B cell (primary cell): ENCODE data around the gene ZEB1. TPM values are rescaled to one million over a fixed set of nuclear protein-coding genes. Genes with fewer than 3 reads are reported as not detected.

ENCODE experiments used
- ATAC-seq: fragments of 200-7000 bp; cut with Tn5 transposase; one replicate; pipeline ENCODE4 v1.10.0; 2021; ENCODE audit warnings: low read depth, mild to moderate bottlenecking, moderate number of reproducible peaks, moderate library complexity
- CTCF ChIA-PET: fragments of 350-600 bp; sonication (Branson Sonifier 250); formaldehyde crosslinking; loops from one replicate; lab custom pipeline; 2021; ENCODE audit warnings: antibody characterized with exemption, inconsistent platforms; lab: Charles Lee
- POLR2A ChIA-PET: fragments of 350-600 bp; sonication (Branson Sonifier 250); formaldehyde crosslinking; loops from one replicate; lab custom pipeline; 2021; ENCODE audit warnings: antibody characterized with exemption; lab: Charles Lee
- DNase-seq: peaks from one replicate; pipeline ENCODE4 v3.0.0; 2013
- H2AFZ ChIP-seq: 2 replicates; pipeline ENCODE4 v1.6.1; 2012; ENCODE audit warnings: mild to moderate bottlenecking, low read depth, low read length; ENCODE audit not compliant: insufficient read depth, poor library complexity, severe bottlenecking
- H3K27ac ChIP-seq, 2 donors: 1 replicate in 1 of 2; 2 replicates in 1 of 2; pipeline ENCODE4 v1.5.1; 2012 to 2013; ENCODE audit warnings: low read length in 2 of 2, mild to moderate bottlenecking in 2 of 2, moderate library complexity in 1 of 2
- H3K27me3 ChIP-seq, 4 experiments: fragments of 200-600 bp in 1 of 4; sonication (generic) in 1 of 4; replicated peaks in 1 of 4; 1 replicate in 2 of 4; 2 replicates in 2 of 4; pipeline versions ENCODE4 v1.6.1 to v1.7.0; 2013 to 2016; ENCODE audit warnings: low read length in 3 of 4, mild to moderate bottlenecking in 2 of 4, mixed read lengths in 1 of 4, moderate library complexity in 1 of 4; ENCODE audit not compliant: insufficient read depth in 4 of 4, control insufficient read depth in 3 of 4; ENCODE audit errors: control extremely low read depth in 1 of 4
- H3K36me3 ChIP-seq, 2 experiments: replicated peaks in 1 of 2; 1 replicate in 1 of 2; 2 replicates in 1 of 2; pipeline versions ENCODE4 v1.6.1 to v1.7.1; 2013; ENCODE audit warnings: low read length in 1 of 2; ENCODE audit not compliant: insufficient read depth in 2 of 2, control insufficient read depth in 1 of 2; ENCODE audit errors: control extremely low read depth in 1 of 2, extremely low read depth in 1 of 2
- H3K4me1 ChIP-seq, 2 donors: fragments of 200-600 bp in 1 of 2; sonication (generic) in 1 of 2; 1 replicate in 1 of 2; 2 replicates in 1 of 2; pipeline versions ENCODE4 v1.5.1 to v1.6.1; 2013 to 2017; ENCODE audit warnings: low read length in 2 of 2; ENCODE audit not compliant: control insufficient read depth in 2 of 2, insufficient read depth in 2 of 2
- H3K4me2 ChIP-seq: replicated peaks from 2 replicates; pipeline ENCODE3; 2012; ENCODE audit warnings: mild to moderate bottlenecking, low read depth, low read length; ENCODE audit not compliant: poor library complexity, severe bottlenecking
- H3K4me3 ChIP-seq, 5 experiments: fragments of 200-600 bp in 1 of 5; sonication (generic) in 1 of 5; 1 replicate in 3 of 5; 2 replicates in 2 of 5; pipeline versions ENCODE4 v1.5.1 to v1.7.0; 2011 to 2016; ENCODE audit warnings: low read length in 4 of 5, mild to moderate bottlenecking in 4 of 5, low read depth in 2 of 5, control low read depth in 1 of 5, moderate library complexity in 1 of 5; ENCODE audit not compliant: insufficient read depth in 1 of 5; ENCODE audit errors: control extremely low read depth in 1 of 5, extremely low read depth in 1 of 5
- H3K79me2 ChIP-seq: fragments of 200-600 bp; sonication (generic); one replicate; pipeline ENCODE4 v1.6.0; 2016; ENCODE audit warnings: low read length; ENCODE audit not compliant: control insufficient read depth, insufficient read depth
- H3K9ac ChIP-seq: fragments of 200-600 bp; sonication (generic); 2 replicates; pipeline ENCODE4 v1.6.1; 2017; ENCODE audit warnings: mild to moderate bottlenecking, low read length, moderate library complexity
- H3K9me3 ChIP-seq, 3 donors: one replicate each; pipeline versions ENCODE4 v1.6.1 to v1.7.1; 2013; ENCODE audit warnings: low read length in 2 of 3; ENCODE audit not compliant: control insufficient read depth in 2 of 3, insufficient read depth in 1 of 3; ENCODE audit errors: control extremely low read depth in 1 of 3
- H4K20me1 ChIP-seq: 2 replicates; pipeline ENCODE4 v1.6.0; 2012; ENCODE audit warnings: mild to moderate bottlenecking, low read length; ENCODE audit not compliant: insufficient read depth, control insufficient read depth, poor library complexity, severe bottlenecking
- H3K27ac Mint-ChIP-seq: one replicate; pipeline ENCODE4 v1.8.0; 2021; ENCODE audit warnings: mixed read lengths
- H3K27me3 Mint-ChIP-seq: one replicate; pipeline ENCODE4 v1.8.0; 2021; ENCODE audit warnings: mixed read lengths
- H3K4me1 Mint-ChIP-seq: one replicate; pipeline ENCODE4 v1.8.0; 2021; ENCODE audit warnings: mixed read lengths
- H3K4me3 Mint-ChIP-seq: one replicate; pipeline ENCODE4 v1.8.0; 2021; ENCODE audit warnings: mixed read lengths
- H3K9me3 Mint-ChIP-seq: one replicate; pipeline ENCODE4 v1.8.0; 2022; ENCODE audit warnings: mixed read lengths; ENCODE audit not compliant: insufficient read depth
- CTCF ChIP-seq: fragments of 200-600 bp; IDR thresholded peaks from one replicate; pipeline ENCODE4 v1.8.0; 2022; ENCODE audit warnings: antibody characterized with exemption, mild to moderate bottlenecking
- EZH2 ChIP-seq: IDR thresholded peaks from 2 replicates; pipeline ENCODE4 v1.6.1; 2012; ENCODE audit warnings: borderline replicate concordance, low read depth, mild to moderate bottlenecking, moderate library complexity, low read length; ENCODE audit not compliant: insufficient read depth, poor library complexity, severe bottlenecking
- WGBS: methylation state at CpG from one replicate; pipeline ENCODE4 v1.1.5; 2013; ENCODE audit warnings: missing lambda C conversion rate; ENCODE audit not compliant: insufficient coverage; 5-methylcytosine and 5-hydroxymethylcytosine counted together
- intact Hi-C: fragments of 100-400 bp; cut with micrococcal nuclease; formaldehyde crosslinking; loops from one replicate; pipeline ENCODE4 v1.10.0; 2022
- polyA plus RNA-seq: library from polyadenylated mRNA; depleted of rRNA; stranded (reverse); fragments of >200 nt; gene quantifications from 2 replicates; pipeline ENCODE4 v1.2.3, GENCODE V29; 2012
- total RNA-seq, 2 donors: library from RNA; stranded (reverse); fragments of 120-200 nt in 1 of 2; gene quantifications; 1 replicate in 1 of 2; 2 replicates in 1 of 2; pipeline versions ENCODE4 v1.2.3 to v1.2.4, GENCODE V29; 2013 to 2022

ZEB1 gene
- total and polyA plus RNA-seq, 2 donors (not counting 1 experiment from before 2014, with no cell fraction given) = 11.2 to 96.7 TPM

GRCh38 chr10:31390804-31391203 is 71.8 kb downstream of the ZEB1 start:
- H3K4me1 Mint-ChIP-seq = peaks cover 4% of the 10 kb centered on the region
- ChIA-PET POLR2A (no interaction called here), CTCF (no interaction called here)
- Histone ChIP-seq H3K79me2 (peaks cover 7% of the 10 kb centered on the region), H3K4me3 (no peak overlapping the region), H3K9me3 (no peaks in the 10 kb centered on the region), H2AFZ (no peak overlapping the region), H3K27me3 (no peaks in the 10 kb centered on the region), H4K20me1 (no peaks in the 10 kb centered on the region), H3K27ac (no peak overlapping the region), H3K4me1 (no peaks in the 10 kb centered on the region), H3K4me2 (no peak overlapping the region), H3K36me3 (peaks cover 7 to 9% of the 10 kb centered on the region in 2 experiments), H3K9ac (no peak overlapping the region)
- ATAC-seq (no peak), DNase-seq (no peak)
- intact Hi-C loops = no loop called here
- no peak overlapping the region for H3K27ac Mint-ChIP-seq
- no peak overlapping the region for H3K4me3 Mint-ChIP-seq
- TF ChIP-seq EZH2 (no peak), CTCF (no peak)
- H3K27me3 Mint-ChIP-seq = no peaks in the 10 kb centered on the region
- no CpG with 5 or more reads among the region's 3 CpGs for WGBS
- no peaks in the 10 kb centered on the region for H3K9me3 Mint-ChIP-seq

GRCh38 chr10:31393844-31394243 is 74.8 kb downstream of the ZEB1 start:
- H3K27ac ChIP-seq = no peak overlapping the region
- no peaks in the 10 kb centered on the region for H3K9me3 Mint-ChIP-seq
- peaks cover 10% of the 10 kb centered on the region for H3K79me2 ChIP-seq
- H3K27me3 Mint-ChIP-seq = no peaks in the 10 kb centered on the region
- H3K4me2 ChIP-seq = no peak overlapping the region
- no peaks in the 10 kb centered on the region for H3K9me3 ChIP-seq
- TF ChIP-seq EZH2 = no peak
- TF ChIP-seq CTCF = no peak
- ChIA-PET POLR2A (no interaction called here), CTCF (no interaction called here)
- H3K4me3 Mint-ChIP-seq = no peak overlapping the region
- H3K4me3 ChIP-seq = no peak overlapping the region
- intact Hi-C loops = no loop called here
- DNase-seq (no peak), ATAC-seq (no peak)
- H3K27me3 ChIP-seq = no peaks in the 10 kb centered on the region
- no peak overlapping the region for H3K27ac Mint-ChIP-seq
- no peaks in the 10 kb centered on the region for H4K20me1 ChIP-seq
- no CpG with 5 or more reads among the region's 1 CpG for WGBS
- peaks cover 13% of the 10 kb centered on the region for H3K4me1 Mint-ChIP-seq
- no peaks in the 10 kb centered on the region for H3K36me3 ChIP-seq
- no peak overlapping the region for H2AFZ ChIP-seq
- no peaks in the 10 kb centered on the region for H3K4me1 ChIP-seq
- H3K9ac ChIP-seq = no peak overlapping the region
